ENCODE results near the gene CCDC169.

CCDC169 gene

GRCh38 chr13:36210738-36211137 lies 86.9 kb downstream of the CCDC169 start:
- TF ChIP-seq POLR2AphosphoS5 (IDR thresholded peaks at IDR 0.05; ENCODE audit: borderline replicate concordance, low read depth, low read length) (no peak), EZH2 (IDR thresholded peaks at IDR 0.05) (no peak), FOXP2 (optimal IDR thresholded peaks at IDR 0.05; ENCODE audit: control extremely low read depth, extremely low read length, insufficient read depth) (no peak)
- H3K27ac ChIP-seq = no peak overlapping the region
- no peak overlapping the region for H3K9ac ChIP-seq (ENCODE audit: insufficient read length)
- no peak for DNase-seq (ENCODE audit: low read depth, low spot score)
- H3K4me3 ChIP-seq = no peak overlapping the region
- no peaks in the 10 kb centered on the region for H3K36me3 ChIP-seq (ENCODE audit: insufficient read depth, low read length)
- H3K9me3 ChIP-seq (ENCODE audit: low read depth, low read length) = no peaks in the 10 kb centered on the region

GRCh38 chr13:36207672-36208071 lies 89.9 kb downstream of the CCDC169 start:
- Histone ChIP-seq H3K27ac (no peak overlapping the region), H3K36me3 (ENCODE audit: insufficient read depth, low read length) (no peaks in the 10 kb centered on the region), H3K4me3 (no peak overlapping the region), H3K9me3 (ENCODE audit: low read depth, low read length) (no peaks in the 10 kb centered on the region), H3K9ac (ENCODE audit: insufficient read length) (no peak overlapping the region)
- DNase-seq (ENCODE audit: low read depth, low spot score) = no peak
- TF ChIP-seq FOXP2 (optimal IDR thresholded peaks at IDR 0.05; ENCODE audit: control extremely low read depth, extremely low read length, insufficient read depth) = no peak
- TF ChIP-seq POLR2AphosphoS5 (IDR thresholded peaks at IDR 0.05; ENCODE audit: borderline replicate concordance, low read depth, low read length) = no peak
- TF ChIP-seq EZH2 (IDR thresholded peaks at IDR 0.05) = no peak

DNA sequence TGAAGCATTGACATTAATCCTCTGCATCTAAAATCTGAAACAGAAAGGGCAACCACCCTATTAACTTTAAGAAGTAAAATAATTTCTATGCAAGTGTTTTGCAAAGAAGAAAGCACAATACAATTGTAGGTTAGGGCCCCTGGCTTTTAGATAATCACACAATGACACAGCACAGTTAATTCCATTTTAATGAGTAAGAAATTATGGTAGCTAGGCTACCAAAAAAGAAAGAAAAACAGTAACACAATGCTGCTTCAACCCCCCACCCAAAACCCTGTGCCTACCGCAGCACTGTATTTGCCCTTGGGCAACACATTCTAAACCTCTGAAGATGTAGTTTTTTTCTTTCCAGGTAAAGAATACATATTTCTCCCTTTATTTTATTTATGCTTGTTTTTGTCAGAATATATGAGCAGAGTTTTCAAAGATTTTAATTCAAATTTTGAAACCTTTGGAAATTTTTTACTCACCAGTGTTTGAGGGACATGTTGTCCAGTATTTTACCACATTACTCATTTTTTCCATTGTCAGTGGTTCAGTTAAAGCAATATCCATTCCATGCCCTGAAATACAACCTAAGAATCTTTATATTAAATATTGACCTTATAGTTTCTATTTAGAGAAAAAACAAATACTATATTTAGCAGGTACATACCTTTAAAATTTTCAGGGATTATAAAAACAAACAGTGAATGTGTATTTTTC lies 104.3 kb downstream of the CCDC169 start:
- Histone ChIP-seq H3K4me3 (no peak overlapping the region), H3K9me3 (ENCODE audit: low read depth, low read length) (no peaks in the 10 kb centered on the region), H3K9ac (ENCODE audit: insufficient read length) (no peak overlapping the region), H3K36me3 (ENCODE audit: insufficient read depth, low read length) (no peaks in the 10 kb centered on the region), H3K27ac (no peak overlapping the region)
- DNase-seq (ENCODE audit: low read depth, low spot score) = no peak
- no peak for TF ChIP-seq FOXP2 (optimal IDR thresholded peaks at IDR 0.05; ENCODE audit: control extremely low read depth, extremely low read length, insufficient read depth)
- no peak for TF ChIP-seq POLR2AphosphoS5 (IDR thresholded peaks at IDR 0.05; ENCODE audit: borderline replicate concordance, low read depth, low read length)
- no peak for TF ChIP-seq EZH2 (IDR thresholded peaks at IDR 0.05)

DNA sequence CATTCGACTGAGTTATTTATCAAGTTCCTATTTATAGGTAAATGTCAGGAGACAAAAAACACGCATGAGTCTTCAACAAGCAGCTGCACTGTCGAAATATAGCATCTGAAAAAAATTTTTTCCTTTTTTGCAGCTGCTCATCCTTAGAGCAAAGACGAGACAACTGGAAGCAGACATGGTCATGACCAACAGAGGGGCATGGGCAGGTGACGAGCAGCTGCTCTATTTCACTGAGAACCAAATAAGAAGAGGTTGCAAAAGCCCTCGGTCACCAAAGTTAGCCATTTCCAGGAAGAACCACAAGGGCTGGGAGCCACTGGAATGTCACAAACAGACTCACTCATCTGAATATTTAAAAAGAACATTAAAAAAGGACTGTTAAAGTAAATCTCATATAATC lies 105.4 kb downstream of the CCDC169 start:
- TF ChIP-seq FOXP2 (optimal IDR thresholded peaks at IDR 0.05; ENCODE audit: control extremely low read depth, extremely low read length, insufficient read depth) (no peak), EZH2 (IDR thresholded peaks at IDR 0.05) (no peak), POLR2AphosphoS5 (IDR thresholded peaks at IDR 0.05; ENCODE audit: borderline replicate concordance, low read depth, low read length) (no peak)
- Histone ChIP-seq H3K27ac (no peak overlapping the region), H3K9me3 (ENCODE audit: low read depth, low read length) (no peaks in the 10 kb centered on the region), H3K4me3 (no peak overlapping the region), H3K9ac (ENCODE audit: insufficient read length) (no peak overlapping the region), H3K36me3 (ENCODE audit: insufficient read depth, low read length) (no peaks in the 10 kb centered on the region)
- no peak for DNase-seq (ENCODE audit: low read depth, low spot score)

- TF ChIP-seq FOXP2 (optimal IDR thresholded peaks at IDR 0.05; ENCODE audit: control extremely low read depth, extremely low read length, insufficient read depth) (no peak), POLR2AphosphoS5 (IDR thresholded peaks at IDR 0.05; ENCODE audit: borderline replicate concordance, low read depth, low read length) (no peak), EZH2 (IDR thresholded peaks at IDR 0.05) (no peak)
- no peaks in the 10 kb centered on the region for H3K36me3 ChIP-seq (ENCODE audit: insufficient read depth, low read length)
- no peak for DNase-seq (ENCODE audit: low read depth, low spot score)
Measured at GRCh38 chr13:36190771-36191170, 106.8 kb downstream of the CCDC169 start.

DNA sequence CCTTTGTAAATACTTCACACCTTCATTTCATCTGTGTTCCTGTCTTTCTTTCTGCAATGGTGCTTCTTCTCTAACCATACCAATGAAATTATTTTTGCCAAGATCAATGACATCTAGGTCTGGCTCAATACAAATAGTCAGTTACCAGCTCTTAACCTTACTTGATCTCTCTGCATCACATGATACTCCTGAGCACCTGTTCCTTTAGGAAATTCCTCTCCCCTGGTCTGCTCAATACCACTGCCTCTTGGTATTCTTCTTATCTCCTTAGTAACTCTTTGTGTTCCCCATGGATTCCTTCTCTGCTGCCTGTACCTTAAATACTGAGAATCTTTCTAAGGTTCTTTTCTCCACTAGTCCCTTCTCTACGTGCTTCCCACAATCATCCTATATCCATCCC lies 109.2 kb downstream of the CCDC169 start:
- H3K36me3 ChIP-seq (ENCODE audit: insufficient read depth, low read length) = no peaks in the 10 kb centered on the region
- DNase-seq (ENCODE audit: low read depth, low spot score) = no peak

More at GRCh38 chr13:36190771-36191170, 106.8 kb downstream of the CCDC169 start:
- no peak overlapping the region for H3K9ac ChIP-seq (ENCODE audit: insufficient read length)
- no peak overlapping the region for H3K4me3 ChIP-seq
- H3K27ac ChIP-seq = no peak overlapping the region
- no peaks in the 10 kb centered on the region for H3K9me3 ChIP-seq (ENCODE audit: low read depth, low read length)

GRCh38 chr13:36183901-36184300 lies 113.7 kb downstream of the CCDC169 start:
- TF ChIP-seq EZH2 (IDR thresholded peaks at IDR 0.05) (no peak), FOXP2 (optimal IDR thresholded peaks at IDR 0.05; ENCODE audit: control extremely low read depth, extremely low read length, insufficient read depth) (no peak), POLR2AphosphoS5 (IDR thresholded peaks at IDR 0.05; ENCODE audit: borderline replicate concordance, low read depth, low read length) (no peak)
- no peaks in the 10 kb centered on the region for H3K36me3 ChIP-seq (ENCODE audit: insufficient read depth, low read length)

More for the DNA sequence above, 109.2 kb downstream of the CCDC169 start:
- Histone ChIP-seq H3K9me3 (ENCODE audit: low read depth, low read length) (no peaks in the 10 kb centered on the region), H3K4me3 (no peak overlapping the region), H3K27ac (no peak overlapping the region), H3K9ac (ENCODE audit: insufficient read length) (no peak overlapping the region)
- TF ChIP-seq FOXP2 (optimal IDR thresholded peaks at IDR 0.05; ENCODE audit: control extremely low read depth, extremely low read length, insufficient read depth) (no peak), EZH2 (IDR thresholded peaks at IDR 0.05) (no peak), POLR2AphosphoS5 (IDR thresholded peaks at IDR 0.05; ENCODE audit: borderline replicate concordance, low read depth, low read length) (no peak)

More at GRCh38 chr13:36183901-36184300, 113.7 kb downstream of the CCDC169 start:
- H3K4me3 ChIP-seq = no peak overlapping the region
- no peak overlapping the region for H3K27ac ChIP-seq
- no peak overlapping the region for H3K9ac ChIP-seq (ENCODE audit: insufficient read length)
- no peaks in the 10 kb centered on the region for H3K9me3 ChIP-seq (ENCODE audit: low read depth, low read length)
- no peak for DNase-seq (ENCODE audit: low read depth, low spot score)
